ENCODE results near the gene C16orf89.
A peak's percentile ranks its signal among the peaks of the same experiment; 100 is the strongest.

C16orf89 gene

GRCh38 chr16:5027575-5028235, 38.1 kb downstream of the C16orf89 start:
- DNase-seq: no peak

GRCh38 chr16:5027086-5027485, 38.7 kb downstream of the C16orf89 start:
- DNase-seq: no peak

DNA sequence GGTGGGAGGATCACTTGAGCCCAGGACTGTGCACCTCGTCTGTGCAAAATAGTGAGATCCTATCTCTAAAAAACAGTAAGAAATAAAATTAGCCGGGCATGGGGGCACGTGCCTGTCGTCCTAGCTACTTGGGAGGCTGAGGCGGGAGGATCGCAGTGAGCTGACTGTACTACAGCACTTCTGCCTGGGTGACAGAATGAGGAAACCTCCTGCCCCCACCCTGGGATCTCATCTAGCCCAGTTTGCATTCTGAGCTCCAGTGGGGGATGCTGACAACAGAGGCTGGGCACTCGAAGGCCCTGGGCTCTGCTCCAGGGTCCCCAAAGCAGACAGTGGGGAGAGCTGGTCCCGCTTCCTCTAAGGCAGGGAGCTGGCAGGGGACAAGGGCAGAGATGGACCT, 39.1 kb downstream of the C16orf89 start:
- DNase-seq: no peak

GRCh38 chr16:5025171-5025632, 40.6 kb downstream of the C16orf89 start:
- peak; percentile 32 for DNase-seq

DNA sequence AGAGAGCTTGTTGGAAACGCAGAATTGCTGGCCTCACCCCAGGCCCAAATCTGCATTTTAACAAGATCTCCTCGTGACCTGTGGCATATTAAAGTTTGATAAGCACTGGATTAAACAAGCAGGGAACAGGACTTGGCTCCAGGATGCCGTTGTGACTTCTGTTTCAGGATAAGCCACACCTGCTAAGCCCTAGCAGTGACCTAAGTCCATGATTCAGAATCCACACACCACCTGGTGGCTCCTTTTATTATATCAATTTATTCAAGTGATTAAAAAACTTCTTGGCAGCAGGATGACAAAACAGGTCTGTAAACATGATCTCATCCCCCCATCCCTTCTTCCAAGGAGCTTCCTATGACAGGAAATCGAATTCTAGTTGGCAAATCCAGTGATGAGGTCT, 41.1 kb downstream of the C16orf89 start:
- DNase-seq: peak; percentile 60

DNA sequence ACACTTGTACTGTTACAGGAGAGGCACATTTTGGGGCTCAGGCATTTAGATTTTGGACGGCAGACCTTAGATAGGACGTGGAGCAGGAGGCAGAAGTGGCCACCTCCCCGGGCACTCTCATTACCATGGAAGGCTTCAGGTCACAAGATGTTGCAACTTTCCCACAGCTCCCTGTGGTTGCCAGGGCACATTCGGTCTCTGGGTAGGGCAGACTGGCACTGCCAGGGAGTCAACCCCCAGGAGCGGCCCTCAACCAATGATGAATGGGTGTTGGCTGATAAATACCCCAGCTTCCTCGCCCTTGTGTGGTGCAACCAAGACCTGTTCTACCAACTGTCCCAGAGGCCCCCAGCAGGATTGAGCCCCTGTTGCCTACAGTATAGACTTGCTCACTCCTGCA, 43.2 kb downstream of the C16orf89 start:
- DNase-seq: no peak

GRCh38 chr16:5020551-5020950, 45.2 kb downstream of the C16orf89 start:
- DNase-seq: no peak

GRCh38 chr16:5019775-5020174, 46.0 kb downstream of the C16orf89 start:
- no peak for DNase-seq

GRCh38 chr16:5018793-5019192, 47.0 kb downstream of the C16orf89 start:
- DNase-seq: no peak

DNA sequence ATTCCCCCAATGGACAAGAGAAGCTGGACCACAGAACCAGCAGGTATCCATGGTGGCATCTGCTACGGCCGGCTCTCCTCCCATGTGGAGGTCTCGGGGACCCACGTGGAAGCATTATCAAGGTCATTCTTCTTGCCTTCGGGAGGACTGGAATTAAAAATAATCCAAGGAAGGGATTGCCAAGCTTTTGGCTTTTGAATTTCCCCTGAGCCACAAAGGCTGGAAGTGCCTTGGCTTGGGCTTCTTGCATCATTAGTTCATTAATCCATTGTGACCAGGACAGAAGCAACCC, 48.1 kb downstream of the C16orf89 start:
- no peak for DNase-seq

GRCh38 chr16:5016967-5017677, 48.6 kb downstream of the C16orf89 start:
- no peak for DNase-seq

DNA sequence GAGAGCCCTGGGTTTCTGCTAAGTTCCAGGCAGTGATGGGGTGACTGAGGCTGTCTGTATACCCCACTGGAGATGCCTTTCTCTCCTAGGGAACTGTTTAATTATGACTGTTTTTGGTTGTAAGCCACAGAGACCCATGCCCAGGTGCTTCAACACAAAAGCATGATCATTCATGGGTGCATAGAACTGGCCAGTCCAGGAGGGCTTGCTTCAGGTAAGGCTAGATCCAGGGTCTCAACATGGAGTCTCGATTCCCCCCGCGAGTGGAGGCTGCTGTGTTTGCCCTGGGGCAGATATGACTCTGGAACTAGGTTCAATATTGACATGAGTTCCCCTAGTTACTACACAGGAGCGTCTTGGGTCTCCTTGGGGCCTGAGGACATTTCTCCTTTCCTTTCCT, 49.9 kb downstream of the C16orf89 start:
- DNase-seq: no peak

DNA sequence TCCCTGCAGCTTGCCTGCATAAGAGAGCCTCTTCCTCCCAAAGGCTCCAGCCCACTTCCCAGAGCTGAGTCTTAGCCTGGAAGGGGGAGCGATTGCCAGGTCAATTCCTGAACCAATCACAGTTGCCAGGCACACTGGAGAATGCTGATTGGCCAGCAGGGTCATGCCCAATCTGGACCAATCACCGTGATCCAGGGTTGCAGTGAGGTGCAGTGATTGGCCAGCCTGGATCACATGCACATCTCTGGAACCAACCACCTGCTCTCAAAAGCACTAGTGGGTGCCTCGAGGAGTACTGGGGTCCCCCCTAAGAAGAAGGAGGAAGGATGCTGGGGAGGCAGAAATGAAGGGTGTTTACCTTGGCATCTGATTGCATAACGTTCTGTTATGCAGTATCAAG, 50.4 kb downstream of the C16orf89 start:
- DNase-seq: no peak

- DNase-seq: no peak
These were observed 52.9 kb downstream of the C16orf89 start for GRCh38 chr16:5012887-5013286.

DNA sequence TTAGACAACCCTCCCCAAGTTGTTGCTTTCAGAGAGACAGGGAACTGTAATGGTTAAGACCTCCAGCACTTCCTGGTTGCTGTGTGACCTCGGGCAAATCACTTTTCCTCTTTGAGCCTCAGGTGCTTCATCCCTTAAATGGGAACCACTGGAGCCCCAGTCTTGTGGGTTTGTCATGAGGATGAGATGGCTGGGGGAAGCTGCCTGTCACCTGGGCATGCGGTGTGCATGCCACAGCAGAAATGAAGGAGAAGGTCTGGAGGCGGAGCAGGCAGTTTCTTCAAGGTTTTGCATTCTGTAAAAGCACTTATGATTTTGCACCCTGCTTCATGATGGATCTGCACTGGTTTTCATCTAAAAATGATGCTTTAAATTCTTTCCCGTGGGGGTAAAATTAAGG, 54.1 kb downstream of the C16orf89 start:
- no peak for DNase-seq

- DNase-seq: no peak
These were observed 55.0 kb downstream of the C16orf89 start for GRCh38 chr16:5010576-5011329.

DNA sequence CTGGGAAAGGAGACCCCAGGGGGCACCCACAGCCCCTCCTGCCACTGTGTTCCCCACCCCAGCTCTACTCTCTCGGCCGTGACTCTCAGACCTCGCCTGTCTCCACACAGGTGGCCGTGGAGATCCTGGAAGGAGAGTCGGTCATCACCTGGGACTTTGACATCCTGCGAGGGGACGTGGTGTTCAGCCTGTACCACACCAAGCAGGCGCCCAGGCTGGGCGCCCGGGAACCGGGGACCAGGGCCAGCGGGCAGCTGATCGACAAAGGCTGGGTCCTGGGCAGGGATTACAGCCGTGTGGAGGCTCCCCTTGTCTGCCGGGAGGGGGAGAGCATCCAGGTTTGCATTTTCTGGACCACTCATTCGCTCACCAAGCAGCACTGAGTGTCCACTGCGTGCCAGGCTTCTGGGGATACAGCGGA, 57.4 kb downstream of the C16orf89 start:
- no peak for DNase-seq

GRCh38 chr16:5007256-5007655, 58.5 kb downstream of the C16orf89 start:
- no peak for DNase-seq

GRCh38 chr16:5006348-5007193, 59.2 kb downstream of the C16orf89 start:
- no peak for DNase-seq

- DNase-seq: no peak
These were observed 59.8 kb downstream of the C16orf89 start for GRCh38 chr16:5005916-5006315.

- no peak for DNase-seq
These were observed 61.4 kb downstream of the C16orf89 start for GRCh38 chr16:5004311-5004710.

DNA sequence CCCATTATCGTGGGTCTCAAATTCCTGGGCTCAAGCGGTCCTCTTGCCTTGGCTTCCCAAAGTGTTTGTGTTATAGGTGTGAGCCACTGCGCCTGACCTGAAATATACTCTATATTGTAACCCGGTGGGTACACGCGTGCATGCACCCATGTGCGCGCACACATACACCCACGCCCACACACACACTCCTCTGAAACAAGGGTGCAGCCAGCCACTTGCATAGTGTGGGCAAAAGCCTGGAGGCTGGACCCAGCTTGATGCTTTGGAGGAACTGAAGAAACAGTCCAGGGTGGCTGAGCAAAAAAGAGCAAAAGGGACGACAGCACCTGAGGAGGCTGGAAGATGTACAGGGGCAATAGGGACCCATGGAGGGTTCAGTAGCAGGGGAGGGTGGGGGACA, 61.9 kb downstream of the C16orf89 start:
- DNase-seq: no peak

DNA sequence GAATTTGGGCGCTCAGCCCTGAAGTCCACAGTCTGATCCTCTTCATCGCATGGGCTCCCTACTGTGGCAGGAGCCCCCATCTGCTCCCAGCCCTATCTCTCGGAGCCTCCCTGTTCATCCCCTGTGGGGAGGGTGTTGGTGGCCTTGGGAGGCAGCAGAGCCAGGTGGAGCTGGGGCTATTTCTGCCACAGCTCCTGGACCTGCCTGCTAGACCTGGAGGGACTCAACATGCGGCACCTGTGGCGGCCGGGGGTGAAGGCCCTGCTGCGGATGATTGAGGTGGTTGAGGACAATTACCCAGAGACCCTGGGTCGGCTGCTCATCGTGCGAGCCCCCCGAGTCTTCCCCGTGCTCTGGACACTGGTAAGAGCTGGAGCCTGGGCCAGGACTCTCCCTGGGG, 62.5 kb downstream of the C16orf89 start:
- no peak for DNase-seq

All from NCI-H1694 (cell line).